NCI-H345 treated with DMSO at 0.1 percent for 48 hours (cell line): ENCODE measurements around the gene L3MBTL1.

Source experiments
- DNase-seq: peaks from one replicate; lab custom pipeline; 2025; ENCODE audit not compliant: unreplicated experiment; lab: John Stamatoyannopoulos, UW

The L3MBTL1 gene

DNA sequence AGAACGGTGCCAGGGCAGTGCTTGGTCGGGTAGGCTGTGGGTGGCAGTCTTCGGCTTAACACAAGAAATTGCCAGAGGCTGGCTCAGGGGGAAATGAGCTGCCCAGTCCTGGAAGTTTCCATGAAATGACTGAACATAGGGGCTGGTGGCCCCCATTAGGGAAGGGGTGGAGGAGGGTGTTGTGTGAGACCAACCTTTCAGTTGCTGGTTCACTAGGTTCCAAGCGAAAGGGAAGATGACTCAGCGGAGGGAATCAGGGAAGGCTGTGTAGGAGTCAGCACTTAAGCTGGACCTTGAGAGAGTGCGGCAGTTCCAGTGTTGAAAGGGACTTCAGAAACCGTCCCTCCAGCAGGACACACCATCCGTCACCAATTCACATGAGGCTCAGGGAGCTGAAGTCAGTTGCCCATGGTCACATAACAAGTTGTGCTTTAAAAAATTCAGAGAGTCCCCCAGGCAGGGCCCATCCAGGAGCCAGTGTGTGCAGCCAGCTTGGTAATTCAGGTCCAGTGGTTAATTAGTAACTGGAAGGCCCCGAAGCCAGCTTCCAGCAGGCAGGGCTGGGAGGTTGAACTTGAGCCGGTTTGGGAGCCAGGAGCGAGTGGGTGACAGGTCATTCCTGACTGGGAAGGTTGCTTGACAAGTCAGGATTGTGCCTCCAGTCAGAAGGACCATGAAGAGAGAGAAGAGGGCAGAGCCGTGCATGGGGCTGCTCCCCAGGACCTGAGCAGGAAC is 51.1 kb downstream of the L3MBTL1 start, which contains the start of gene SGK2:
SGK2 (plus strand) TSS at position 616 of the 735 bp plus-strand sequence. CDS start 7,469 bp downstream, outside the sequence.
- DNase-seq: no peak

DNA sequence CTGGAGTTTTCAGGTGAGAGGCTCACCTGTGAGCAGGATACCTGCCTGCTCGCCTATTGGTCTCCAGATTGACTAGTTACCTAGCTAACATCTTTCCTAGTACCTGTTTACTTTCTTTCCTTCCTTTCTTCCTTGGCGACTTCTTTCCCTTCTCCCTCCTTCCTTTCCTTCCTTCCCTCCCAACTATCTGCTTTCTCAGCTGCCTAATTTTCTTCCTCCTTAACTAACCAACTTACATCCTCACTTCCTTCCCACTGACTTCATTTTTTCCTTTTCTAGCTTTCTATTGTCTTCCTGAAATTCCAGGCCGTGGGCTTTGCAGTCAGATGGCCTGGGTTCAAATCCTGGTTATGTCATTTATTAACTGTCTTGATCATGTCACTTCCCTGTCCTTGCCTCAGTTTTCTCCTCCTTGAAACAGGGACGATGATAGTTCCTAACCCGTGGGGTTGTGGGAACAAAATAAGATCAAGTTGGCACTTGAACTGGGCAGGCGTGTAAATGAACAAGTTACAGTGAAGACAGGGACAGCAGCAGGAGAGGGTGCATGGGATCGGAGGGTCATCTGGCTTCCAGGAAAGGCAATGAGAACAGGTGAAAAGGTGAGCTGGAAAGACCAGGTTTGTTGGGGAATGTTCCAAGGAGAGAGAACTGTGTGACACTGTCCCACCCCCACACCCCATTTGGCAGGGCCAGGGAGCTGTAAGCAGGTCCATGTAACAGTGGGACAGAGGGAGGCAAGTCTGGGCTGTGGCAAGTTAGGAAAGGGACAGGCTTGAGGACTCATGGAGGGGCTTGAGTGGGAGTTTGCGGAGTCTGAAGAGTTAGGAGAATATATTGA is 51.9 kb downstream of the L3MBTL1 start:
- DNase-seq: no peak

DNA sequence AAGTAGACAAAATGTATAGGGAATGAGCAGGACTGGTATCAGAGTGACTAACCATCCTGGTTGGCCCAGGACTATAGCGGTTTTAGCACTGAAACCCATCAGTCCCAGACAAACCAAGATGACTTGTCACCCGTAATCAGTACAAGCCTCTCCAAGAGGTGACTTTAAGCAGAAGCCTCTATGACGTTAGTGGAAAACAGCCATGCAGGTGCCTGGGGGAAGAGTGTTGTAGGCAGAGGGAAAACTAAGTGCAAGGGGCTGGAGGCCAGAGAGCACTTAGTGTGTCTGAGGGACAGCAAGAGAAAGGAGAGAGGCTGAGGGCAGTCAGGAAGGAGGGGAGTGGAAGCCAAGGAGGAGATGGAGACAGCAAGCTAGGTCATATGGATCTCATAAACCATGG is 53.5 kb downstream of the L3MBTL1 start:
- DNase-seq: no peak

DNA sequence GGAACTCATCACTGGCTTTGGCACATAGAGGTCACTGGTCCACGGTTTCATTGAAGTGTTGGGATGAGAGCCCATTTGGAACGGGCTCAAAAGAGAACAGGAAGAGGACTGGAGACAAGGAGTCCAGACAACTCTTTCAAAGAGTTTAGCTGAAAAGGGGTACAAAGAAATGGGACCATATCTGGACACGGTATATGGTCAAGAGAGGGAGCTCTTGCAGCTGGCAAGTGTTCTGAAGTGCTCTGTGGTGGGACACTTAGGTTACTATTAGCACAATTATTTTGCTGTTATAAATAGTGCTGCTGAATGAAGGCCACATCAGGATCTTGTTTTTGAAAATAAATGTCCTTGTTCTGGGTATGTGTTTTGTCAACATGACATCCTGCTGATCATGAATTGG is 55.9 kb downstream of the L3MBTL1 start:
- no peak for DNase-seq

DNA sequence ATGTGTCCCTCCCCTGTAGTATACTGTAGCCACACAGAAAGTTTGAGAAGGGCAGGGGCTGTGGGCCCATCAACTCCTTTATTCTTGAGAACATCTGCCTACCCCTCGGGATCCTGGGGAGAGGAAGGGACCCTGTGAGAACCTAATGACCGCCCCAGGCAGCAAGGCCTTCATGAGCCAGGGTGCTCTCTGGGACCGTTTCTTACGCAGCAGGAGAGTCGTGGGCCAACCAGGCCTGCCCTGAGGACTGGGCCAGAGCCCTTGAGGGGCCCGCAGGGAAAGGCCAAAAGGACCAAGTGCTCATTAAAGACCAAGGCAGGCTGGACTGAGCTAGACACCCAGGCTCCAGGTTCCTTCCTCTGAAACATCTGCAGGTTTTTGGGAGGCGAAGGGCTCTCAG is 56.5 kb downstream of the L3MBTL1 start:
- no peak for DNase-seq

DNA sequence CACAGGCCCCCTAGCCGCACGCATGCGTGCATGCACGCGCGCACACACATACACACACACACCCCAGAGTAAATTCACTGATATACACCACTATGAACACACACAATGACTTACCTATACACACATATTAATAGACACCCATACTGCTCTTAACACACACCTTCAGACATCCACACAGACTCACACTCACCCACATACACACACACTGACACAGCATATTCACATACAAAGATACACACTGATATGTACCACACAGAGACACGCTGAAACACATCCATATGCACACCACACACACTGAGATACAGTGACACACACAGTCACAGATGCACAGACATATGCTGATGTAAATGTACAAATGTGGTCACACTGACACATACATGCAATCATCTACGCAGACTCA is 57.0 kb downstream of the L3MBTL1 start:
- DNase-seq: no peak

DNA sequence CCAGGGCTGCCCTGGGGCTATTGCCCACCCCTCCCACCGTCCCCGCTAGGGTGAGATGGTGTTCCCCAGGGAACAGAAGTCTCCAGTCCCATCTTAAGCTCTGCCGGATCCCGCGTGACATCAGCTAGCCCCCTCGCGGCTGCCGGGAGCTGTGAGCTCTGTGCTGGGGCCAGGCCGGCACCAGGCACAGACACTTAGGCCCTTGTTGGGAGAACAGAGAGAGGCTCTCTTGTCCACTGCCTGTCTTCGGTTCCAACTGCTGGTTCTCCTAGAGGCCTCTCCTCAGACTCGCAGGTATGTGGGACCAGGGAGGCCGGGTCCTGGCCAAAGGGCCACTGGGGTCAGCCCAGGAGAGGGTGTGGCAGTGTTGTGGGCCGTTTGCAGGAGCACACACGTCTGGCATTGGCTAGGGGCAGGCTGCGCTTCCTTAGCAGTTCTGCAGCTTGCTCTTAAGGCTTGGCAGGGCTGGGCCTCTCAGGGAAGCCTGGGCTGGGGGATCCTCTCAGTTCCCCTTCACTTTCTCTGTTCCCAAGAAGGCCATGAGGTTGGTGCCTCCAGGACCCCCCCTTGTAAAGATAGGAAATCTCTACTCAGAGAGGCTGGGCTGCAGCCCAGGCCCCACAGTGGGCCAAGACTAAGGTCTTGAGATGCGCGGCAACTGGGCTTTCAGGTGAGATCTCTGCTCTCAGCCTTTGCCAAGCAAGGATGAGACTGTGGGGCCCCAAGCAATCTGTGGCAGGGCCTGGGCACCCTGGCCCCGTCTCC is 57.7 kb downstream of the L3MBTL1 start:
- no peak for DNase-seq

DNA sequence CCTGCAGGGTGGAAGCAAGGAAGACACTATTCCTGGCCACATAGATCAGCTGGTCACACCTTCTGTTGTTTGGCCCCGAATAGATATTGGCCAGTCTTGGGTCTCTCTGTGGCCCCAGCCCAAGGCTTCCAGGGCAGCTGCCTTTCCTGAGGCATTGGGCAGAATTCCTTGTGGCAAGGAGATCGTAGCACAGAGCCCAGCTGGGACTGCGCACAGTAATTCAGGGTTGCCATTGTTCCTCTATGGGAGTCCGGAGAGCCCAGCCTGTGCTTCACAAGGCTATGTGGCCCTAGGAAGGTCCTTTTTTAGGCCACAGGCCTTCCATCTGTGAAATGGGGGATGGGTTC is 58.2 kb downstream of the L3MBTL1 start:
- no peak for DNase-seq

DNA sequence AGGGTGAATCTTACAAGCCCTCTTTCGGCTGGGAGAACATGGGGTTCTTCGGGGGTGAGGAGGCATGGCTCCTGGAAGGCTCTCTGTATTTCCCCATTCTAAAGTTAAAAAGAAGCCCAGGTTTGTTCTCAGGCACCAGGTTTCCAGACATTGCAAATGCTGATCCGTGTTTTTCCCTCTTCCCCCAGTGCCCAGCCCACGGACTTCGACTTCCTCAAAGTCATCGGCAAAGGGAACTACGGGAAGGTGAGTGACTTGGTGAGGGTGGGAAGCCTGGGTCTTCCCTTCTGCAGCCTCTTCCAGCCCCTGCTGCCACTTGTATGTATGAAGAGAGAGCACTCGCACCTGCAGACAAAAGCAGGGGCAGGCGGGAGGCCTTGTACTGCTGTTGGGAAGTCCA is 60.0 kb downstream of the L3MBTL1 start:
- no peak for DNase-seq

DNA sequence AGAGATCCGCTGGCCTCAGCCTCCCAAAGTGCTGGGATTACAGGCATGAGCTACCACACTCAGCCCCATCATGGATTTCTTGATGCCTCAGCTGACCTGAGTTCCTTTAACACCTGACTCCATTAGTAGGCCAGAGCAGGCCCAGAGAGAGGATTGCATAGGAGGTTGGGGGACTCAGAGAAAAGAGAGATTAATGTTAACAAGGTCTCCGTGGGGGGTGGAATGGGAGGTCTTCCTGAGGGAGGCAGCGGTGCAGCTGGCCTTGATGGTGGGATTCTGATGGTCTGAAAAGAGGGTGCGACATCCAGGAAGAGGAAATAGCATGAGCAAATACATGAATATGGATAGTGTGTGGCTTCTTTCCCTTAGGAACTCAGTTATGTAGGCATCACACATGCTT is 61.2 kb downstream of the L3MBTL1 start:
- no peak for DNase-seq

DNA sequence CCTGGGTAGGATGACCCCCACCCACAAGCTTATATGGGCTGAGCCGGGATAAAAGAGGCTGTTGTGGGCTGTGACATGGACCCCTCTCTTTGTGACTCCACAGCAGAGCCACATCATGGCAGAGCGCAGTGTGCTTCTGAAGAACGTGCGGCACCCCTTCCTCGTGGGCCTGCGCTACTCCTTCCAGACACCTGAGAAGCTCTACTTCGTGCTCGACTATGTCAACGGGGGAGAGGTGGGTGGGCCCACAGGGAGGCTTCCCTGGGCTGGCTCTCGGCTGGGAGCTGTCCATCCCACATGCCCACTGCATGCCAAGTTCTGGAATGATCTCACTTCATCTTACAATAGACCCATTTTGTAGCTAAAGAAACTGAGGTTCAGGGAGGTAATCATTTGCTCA is 61.8 kb downstream of the L3MBTL1 start:
- no peak for DNase-seq

DNA sequence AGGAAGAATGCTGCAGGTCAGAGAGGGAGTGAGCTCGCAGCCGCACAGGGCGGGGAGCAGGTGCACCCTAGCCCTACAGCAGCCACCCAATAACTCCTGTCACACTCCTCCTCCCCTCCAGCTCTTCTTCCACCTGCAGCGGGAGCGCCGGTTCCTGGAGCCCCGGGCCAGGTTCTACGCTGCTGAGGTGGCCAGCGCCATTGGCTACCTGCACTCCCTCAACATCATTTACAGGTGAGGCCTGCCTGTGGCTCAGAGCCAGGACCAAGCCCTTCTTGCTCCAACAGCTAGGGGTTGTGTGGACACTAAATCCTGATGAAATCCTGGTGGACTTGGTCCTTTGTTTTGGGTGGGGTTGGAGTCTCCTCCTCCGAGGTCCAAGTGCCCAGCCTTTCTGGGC is 63.0 kb downstream of the L3MBTL1 start:
- no peak for DNase-seq

DNA sequence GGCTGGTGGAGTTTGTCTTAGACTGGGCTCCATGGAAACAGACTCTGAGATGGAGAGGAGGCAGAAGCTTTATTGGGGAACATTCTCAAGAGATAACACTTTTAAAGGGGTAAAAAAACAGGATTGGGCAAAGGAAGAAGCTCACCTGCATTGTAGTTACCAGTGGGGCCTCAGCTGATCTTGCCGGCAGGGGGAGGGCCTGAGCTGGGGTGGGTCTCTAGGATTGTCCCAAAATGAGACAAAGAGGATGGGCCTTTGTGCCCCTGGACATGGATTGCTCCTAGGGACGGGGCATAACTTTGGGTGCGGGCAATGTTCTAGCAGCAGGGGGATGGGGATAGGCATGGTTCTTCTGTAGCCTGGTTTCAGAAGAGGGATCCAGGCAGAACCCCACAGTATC is 63.8 kb downstream of the L3MBTL1 start:
- DNase-seq: no peak

DNA sequence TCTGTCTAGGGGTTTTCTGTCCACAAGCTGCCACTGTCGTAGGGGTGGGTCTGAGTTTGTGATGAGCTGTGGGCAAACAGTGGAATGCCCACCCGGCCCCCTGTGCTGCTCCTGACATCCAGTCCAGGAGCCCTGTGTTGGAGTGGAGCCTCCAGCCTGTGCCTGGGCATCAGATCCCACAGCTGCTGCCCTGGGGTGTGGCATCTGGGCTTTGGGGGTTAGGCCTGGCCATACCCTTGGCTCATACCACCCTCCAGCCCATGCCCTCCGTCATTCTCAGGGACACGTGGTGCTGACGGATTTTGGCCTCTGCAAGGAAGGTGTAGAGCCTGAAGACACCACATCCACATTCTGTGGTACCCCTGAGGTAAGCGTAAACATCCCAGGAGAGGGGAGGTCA is 64.3 kb downstream of the L3MBTL1 start:
- DNase-seq: no peak

DNA sequence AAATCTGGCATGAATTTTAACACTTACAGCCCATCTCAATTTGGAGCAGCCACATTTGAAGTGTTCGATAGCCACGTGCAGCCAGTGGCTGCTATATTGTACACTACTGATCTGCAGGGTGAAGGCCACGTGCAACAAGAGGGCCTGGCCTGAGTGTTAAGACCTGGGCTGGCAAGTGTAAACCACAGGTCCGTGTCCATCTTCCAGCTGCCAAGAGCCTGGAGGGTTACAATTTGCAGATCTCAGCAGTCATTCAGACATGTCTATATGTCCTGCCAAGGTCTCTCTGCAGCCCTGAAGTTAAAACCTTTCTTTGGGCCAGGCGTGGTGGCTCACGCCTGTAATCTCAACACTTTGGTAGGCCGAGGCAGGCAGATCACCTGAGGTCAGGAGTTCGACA is 65.4 kb downstream of the L3MBTL1 start:
- DNase-seq: no peak

DNA sequence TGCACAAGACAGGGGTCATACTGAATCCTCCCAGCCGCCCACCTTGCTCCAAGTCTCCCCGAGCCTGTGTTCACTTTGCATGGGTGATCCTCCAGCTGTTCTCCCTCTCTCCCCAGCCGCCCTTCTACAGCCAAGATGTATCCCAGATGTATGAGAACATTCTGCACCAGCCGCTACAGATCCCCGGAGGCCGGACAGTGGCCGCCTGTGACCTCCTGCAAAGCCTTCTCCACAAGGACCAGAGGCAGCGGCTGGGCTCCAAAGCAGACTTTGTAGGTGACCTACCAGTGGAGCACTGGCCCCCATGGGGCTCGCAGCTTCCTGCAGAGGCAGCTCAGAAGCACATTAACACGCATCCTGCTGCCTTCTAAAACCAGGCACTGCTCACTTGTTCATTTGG is 68.6 kb downstream of the L3MBTL1 start:
- DNase-seq: no peak

DNA sequence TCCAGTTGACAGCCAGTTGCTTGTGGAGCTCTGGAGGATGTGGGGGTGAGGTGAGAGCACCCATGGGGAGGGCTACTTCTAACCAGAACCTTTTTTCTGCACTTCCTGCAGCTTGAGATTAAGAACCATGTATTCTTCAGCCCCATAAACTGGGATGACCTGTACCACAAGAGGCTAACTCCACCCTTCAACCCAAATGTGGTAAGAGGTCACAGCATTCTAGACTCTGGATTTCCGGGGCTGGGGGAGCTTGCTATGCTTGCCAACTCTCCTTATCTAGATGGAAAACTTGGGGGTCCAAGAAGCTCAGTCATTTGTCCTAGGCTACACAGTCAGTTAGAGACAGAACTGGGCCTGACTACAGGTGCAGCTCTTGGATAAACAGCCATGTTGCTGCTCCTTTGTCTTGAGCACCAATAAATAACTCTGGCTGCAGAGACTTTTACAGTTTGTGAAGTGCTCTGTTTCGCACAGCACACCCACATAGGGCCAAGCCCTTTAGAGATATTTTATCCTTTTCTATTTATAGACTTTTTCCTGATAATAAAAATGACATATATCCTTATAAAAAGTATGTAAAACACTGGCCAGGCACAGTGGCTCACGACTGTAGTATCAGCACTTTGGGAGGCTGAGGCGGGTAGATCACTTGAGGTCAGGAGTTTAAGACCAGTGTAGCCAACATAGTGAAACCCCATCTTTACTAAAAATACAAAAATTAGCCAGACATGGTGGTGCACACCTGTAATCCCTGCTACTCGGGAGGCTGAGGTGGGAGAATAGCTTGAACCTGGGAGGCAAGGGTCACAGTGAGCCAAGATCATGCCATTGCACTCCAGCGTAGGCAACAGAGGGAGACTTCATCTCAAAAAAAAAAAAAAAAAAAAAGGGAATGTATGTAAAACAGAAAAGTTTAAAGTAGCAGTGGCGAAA is 72.6 kb downstream of the L3MBTL1 start:
- DNase-seq: no peak

DNA sequence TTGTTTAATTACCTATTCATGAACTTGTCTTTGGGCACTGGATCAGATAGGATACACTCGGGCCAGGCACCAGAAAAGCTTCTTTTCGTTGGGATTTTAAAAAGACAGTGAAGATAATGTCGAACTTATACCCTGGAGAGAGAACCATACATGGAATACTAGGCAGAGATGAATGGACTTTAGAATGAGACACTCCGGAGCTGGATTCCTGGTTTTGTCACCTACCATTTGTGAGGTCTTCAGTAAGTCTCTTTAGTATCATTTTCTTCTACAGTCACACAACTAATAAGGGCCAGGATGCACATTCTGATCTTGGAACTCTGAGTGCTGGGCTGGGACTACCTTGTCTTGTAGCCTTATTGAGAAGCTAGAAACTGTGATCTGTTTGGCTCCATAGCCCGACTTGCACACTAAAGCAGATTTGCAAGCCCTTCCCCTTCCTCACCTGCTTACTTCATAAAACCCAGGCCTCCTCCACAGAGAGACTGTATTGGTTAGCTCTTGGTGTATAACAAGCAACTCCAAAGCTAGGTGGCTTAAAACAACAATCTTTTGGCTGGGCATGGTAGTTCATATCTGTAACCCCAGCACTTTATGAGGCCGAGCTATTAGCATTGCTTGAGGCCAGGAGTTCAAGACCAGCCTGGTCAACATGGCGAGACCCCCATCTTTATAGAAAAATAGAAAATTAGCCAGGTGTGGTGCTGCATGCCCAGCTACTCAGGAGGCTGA is 75.8 kb downstream of the L3MBTL1 start:
- DNase-seq: no peak

DNA sequence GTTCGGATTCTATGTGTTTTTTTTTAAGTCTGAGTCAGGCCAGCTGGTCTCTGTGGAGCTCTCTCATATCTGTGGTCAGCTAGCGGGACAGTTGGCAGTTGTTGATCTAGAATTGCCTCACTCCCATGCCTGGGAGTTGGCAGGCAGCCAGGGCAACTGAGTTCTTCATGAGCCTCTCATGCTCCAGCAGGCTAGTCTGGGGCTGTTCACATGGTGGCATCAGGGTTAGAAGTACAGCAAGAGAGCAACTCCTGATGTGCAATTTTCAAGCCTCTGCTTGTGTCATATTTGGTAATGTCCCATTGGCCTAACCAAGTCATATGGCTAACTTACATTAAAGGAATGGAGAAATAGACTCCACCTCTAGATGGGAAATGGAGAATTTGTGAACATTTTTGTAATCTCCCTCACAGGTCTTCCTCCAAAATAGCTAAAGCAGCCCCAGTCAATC is 76.5 kb downstream of the L3MBTL1 start:
- no peak for DNase-seq
